ENCODE measurements around the gene CACNA1C.

CACNA1C gene

GRCh38 chr12:2453076-2453760 lies 400.4 kb downstream of the CACNA1C start:
- DNase-seq, result no peak
- intact Hi-C loops (cut with DNase I), result no loop called here

GRCh38 chr12:2453761-2454090 lies 400.9 kb downstream of the CACNA1C start:
- DNase-seq, result no peak
- intact Hi-C loops (cut with DNase I), result no loop called here

DNA sequence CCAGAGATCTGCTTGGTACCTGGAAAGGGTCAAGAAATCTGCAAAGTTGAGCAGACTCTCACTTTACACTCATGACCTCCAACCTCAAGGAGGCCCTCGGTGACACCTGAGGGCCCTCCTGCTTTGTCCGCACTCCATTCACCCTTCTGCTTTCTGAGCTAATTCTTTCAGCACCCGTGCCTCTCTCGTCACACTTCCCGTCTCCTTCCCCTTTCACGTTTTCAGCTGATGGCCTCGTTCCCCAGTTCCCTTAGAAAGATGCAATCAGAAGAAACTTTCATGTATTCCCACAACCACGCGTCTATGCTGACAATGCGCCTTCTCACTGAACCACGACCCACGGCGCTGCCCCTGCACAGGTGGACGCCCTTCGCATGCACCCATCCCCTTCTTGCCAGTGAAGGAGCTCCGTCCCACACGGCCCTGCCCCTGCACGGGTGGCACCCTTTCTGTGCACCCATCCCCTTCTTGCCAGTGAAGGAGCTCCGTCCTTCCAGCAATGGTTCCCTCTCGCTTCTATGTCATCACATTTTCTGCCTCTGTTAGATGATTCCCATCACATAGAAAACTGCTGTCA lies 401.9 kb downstream of the CACNA1C start:
- no peak for DNase-seq
- intact Hi-C loops (cut with DNase I), result no loop called here

DNA sequence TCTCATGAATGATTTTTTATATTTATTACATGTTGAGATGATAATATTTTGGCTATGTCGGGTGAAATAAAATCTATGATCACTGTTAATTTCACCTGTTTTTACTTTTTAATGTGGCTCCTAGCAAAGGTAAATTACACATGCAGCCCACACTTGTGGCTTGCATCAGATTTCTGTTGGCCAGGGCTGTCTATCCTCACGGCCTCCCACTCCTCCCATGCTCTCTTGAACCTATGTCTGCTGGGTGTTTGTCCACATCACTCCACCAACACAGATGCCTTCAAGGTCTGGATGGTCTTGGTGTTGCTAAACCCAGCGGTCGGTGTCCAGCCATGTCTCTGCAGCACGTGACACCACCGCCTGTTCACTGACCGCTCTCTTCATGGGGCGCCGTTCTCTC lies 402.6 kb downstream of the CACNA1C start:
- no peak for DNase-seq
- intact Hi-C loops (cut with DNase I), result no loop called here

DNA sequence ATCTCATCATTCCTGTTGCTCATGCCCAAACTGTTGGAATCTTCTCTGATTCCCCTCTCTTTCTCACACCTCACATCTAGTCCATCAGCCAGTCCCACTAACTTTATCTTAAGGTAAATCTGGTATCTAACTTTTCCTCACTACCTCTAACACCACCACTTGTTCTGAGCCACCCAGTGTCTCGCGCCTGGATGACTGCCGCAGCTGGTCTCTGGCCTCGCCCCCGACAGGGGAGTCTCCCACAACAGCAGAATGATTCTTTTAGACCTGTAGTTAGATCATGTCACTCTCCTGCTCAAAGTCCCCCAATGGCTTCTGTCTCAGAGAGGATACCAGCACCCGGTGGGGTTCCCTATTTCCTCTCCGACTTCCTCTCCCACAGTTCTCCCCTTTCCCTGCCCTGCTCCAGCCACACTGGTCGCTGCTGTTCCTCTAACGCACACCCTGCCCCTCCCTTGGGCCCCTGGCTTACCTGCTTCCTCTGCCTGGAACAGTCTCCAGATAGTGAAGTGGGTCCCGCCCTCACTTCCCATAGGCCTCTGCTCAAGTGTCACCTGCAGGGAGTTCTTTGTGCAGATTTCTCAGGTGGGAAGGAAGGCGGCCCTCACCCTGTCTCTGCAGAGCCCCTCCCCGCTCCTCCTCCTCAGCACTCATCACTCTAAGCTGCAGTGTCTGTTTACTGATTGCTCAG lies 403.5 kb downstream of the CACNA1C start:
- no peak for DNase-seq
- intact Hi-C loops (cut with DNase I), result no loop called here

GRCh38 chr12:2456813-2457186 lies 404.0 kb downstream of the CACNA1C start:
- intact Hi-C loops (cut with DNase I), result no loop called here
- DNase-seq, result no peak

GRCh38 chr12:2457215-2457932 lies 404.6 kb downstream of the CACNA1C start:
- no peak for DNase-seq
- intact Hi-C loops (cut with DNase I), result no loop called here

DNA sequence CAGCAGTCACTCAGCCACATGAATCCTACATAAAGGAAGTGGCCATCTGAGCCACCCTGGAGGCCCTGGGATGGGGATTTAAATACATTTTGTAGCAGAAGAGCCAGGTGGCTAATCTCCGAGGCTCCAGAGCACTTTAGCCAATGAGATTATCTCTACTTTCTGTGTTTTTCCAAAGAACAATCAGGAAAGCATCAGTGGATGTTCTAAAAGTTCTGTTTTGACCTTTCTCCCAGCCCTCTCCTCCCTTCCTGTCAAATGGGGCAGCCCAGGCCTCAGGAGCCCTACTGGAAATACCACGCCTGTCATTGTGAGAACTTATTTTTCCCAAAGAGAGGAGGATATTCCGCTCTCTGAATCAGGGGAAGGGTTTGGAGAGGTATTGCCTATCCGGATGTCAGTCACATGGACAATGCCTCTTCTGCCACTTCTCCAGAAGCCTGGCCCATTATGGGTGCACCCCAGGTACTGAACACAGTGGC lies 405.2 kb downstream of the CACNA1C start:
- no peak for DNase-seq
- intact Hi-C loops (cut with DNase I), result no loop called here

- intact Hi-C loops (cut with DNase I), result no loop called here
- no peak for DNase-seq
These were observed 407.4 kb downstream of the CACNA1C start for GRCh38 chr12:2460051-2460670.

DNA sequence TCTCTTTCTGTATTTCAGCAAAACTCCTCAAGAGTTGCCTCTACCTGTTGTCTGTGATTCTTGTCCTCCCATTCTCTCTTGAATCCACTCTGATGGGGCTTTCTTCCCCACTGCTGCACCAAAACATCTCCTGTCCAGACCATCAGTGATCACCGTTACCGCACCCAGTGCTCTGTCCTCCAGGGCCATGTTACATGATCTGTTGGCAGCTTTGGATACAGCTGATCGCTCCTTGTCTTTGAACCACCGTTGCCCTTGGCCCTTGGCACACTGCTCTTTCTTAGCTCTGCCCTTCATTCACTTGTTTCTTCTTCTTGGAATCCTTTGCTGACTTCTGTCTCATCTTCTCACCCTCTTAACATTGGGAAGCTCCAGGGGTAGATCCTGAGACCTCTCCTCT lies 408.3 kb downstream of the CACNA1C start:
- intact Hi-C loops (cut with DNase I), result no loop called here
- DNase-seq, result no peak

GRCh38 chr12:2461645-2462044 lies 408.9 kb downstream of the CACNA1C start:
- peak in 1 of 42 donors; percentile 16 for DNase-seq
- intact Hi-C loops (cut with DNase I), result no loop called here

- intact Hi-C loops (cut with DNase I), result no loop called here
- no peak for DNase-seq
These were observed 409.3 kb downstream of the CACNA1C start for GRCh38 chr12:2462087-2462486.

GRCh38 chr12:2463719-2464118 lies 410.9 kb downstream of the CACNA1C start:
- intact Hi-C loops (cut with DNase I), result no loop called here
- DNase-seq, result no peak

DNA sequence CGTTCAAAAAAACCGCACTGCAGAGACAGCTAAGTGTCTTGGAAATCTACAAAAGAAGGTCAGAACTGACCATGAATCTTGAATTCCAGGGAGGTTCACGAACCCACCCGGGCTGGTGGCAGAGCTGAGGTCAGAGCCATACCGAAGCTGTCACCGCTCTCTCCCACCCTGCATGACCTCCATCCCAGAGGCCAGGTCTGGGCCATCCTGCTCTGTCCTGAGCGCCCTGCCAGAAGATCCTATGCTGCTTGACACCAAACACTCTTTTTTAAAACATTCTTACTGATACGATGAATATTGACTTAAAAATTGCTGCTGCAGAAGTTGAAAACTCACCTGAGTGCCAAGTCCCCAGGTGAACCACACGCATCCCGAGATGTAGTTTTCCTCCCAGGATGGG lies 412.9 kb downstream of the CACNA1C start:
- intact Hi-C loops (cut with DNase I), result no loop called here
- no peak for DNase-seq

- DNase-seq, result no peak
- intact Hi-C loops (cut with DNase I), result no loop called here
These were observed 413.4 kb downstream of the CACNA1C start for GRCh38 chr12:2466211-2466610.

GRCh38 chr12:2467447-2468195 lies 414.8 kb downstream of the CACNA1C start:
- intact Hi-C loops (cut with DNase I), result no loop called here

GRCh38 chr12:2475984-2476383 lies 423.2 kb downstream of the CACNA1C start:
- DNase-seq, result no peak
- intact Hi-C loops (cut with DNase I), result no loop called here

More at GRCh38 chr12:2467447-2468195, 414.8 kb downstream of the CACNA1C start:
- DNase-seq, result no peak

- intact Hi-C loops (cut with DNase I), result no loop called here
- DNase-seq, result peak in 1 of 42 donors; percentile 25
These were observed 424.4 kb downstream of the CACNA1C start for GRCh38 chr12:2477009-2477766.

Data from head of caudate nucleus (tissue), 42 donors.